ENCODE measurements around the gene ZRSR2. TPM values are rescaled to one million over a fixed set of nuclear protein-coding genes. Genes with fewer than 3 reads are reported as not detected.

ZRSR2 gene
- total RNA-seq, 1 experiment from 2014 or later = 18.1 TPM

DNA sequence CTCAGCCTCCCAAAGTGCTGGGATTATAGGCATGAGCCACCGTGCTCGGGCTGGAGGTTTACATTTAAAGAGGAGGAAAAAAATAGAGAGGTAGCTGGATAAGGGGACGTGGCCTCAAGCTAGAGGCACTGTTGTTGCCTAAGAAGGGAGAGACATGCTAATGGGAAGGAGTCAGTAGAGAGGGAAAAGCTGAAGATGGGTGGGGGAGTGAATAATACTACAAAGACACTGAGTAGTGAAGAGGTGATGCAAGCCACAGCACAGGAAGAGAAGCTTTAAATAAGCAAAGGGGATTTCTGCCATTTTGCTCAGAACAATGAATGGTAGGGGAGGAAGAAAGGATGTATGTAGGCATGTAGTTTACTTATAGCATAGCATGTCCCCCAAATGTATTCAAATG lies 75.9 kb downstream of the ZRSR2 start:
- no peaks in the 10 kb centered on the region for H3K4me1 ChIP-seq (ENCODE audit: insufficient read depth, low read length, poor library complexity, severe bottlenecking)
- H3K27ac ChIP-seq (ENCODE audit: low read depth, low read length, poor library complexity, severe bottlenecking) = no peak overlapping the region
- no peaks in the 10 kb centered on the region for H3K9me3 ChIP-seq (ENCODE audit: low read depth, low read length, poor library complexity, severe bottlenecking)
- no peak overlapping the region for H3K4me3 ChIP-seq (ENCODE audit: low read depth, low read length, poor library complexity, severe bottlenecking)
- no peak for DNase-seq (ENCODE audit: low spot score)
- no peaks in the 10 kb centered on the region for H3K36me3 ChIP-seq (ENCODE audit: insufficient read depth, low read length, poor library complexity, severe bottlenecking)
- H3K27me3 ChIP-seq (replicated peaks; ENCODE audit: insufficient read depth, low read depth, low read length, poor library complexity) = peaks cover 13% of the 10 kb centered on the region
- ChIA-PET CTCF (no interaction called here), POLR2A (ENCODE audit: low non-redundant PET) (no interaction called here)
- TF ChIP-seq, protein P1, sequence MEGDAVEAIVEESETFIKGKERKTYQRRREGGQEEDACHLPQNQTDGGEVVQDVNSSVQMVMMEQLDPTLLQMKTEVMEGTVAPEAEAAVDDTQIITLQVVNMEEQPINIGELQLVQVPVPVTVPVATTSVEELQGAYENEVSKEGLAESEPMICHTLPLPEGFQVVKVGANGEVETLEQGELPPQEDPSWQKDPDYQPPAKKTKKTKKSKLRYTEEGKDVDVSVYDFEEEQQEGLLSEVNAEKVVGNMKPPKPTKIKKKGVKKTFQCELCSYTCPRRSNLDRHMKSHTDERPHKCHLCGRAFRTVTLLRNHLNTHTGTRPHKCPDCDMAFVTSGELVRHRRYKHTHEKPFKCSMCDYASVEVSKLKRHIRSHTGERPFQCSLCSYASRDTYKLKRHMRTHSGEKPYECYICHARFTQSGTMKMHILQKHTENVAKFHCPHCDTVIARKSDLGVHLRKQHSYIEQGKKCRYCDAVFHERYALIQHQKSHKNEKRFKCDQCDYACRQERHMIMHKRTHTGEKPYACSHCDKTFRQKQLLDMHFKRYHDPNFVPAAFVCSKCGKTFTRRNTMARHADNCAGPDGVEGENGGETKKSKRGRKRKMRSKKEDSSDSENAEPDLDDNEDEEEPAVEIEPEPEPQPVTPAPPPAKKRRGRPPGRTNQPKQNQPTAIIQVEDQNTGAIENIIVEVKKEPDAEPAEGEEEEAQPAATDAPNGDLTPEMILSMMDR (conservative IDR thresholded peaks at IDR 0.05; ENCODE audit: low read depth, low read length) = no peak
- TF ChIP-seq EZH2 (IDR thresholded peaks at IDR 0.05; ENCODE audit: borderline replicate concordance, low read depth, low read length, poor library complexity, severe bottlenecking) = no peak
- intact Hi-C loops (cut with micrococcal nuclease; ENCODE audit: unreplicated experiment) = no loop called here
- BruUV-seq (replicated peaks) = no TSS peak

DNA sequence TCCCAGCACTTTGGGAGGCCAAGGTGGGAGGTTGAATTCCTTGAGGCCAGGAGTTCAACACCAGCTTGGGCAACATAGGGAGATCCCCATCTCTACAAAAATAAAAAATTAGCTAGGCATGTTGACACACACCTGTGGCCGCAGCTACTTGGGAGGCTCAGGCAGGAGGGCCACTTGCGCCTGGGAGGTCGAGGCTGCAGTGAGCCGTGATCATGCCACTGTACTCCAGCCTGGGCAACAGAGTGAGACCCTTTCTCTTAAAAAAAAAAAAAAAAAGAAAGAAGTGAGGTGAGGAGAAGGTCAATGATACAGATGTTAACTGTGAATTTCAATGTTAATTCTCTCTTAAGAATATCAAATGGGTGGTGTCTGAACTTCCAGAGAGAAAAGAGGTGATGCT lies 79.4 kb downstream of the ZRSR2 start:
- peaks cover 10% of the 10 kb centered on the region for H3K27me3 ChIP-seq (replicated peaks; ENCODE audit: insufficient read depth, low read depth, low read length, poor library complexity)
- no peak for TF ChIP-seq EZH2 (IDR thresholded peaks at IDR 0.05; ENCODE audit: borderline replicate concordance, low read depth, low read length, poor library complexity, severe bottlenecking)
- TF ChIP-seq, protein P1 (conservative IDR thresholded peaks at IDR 0.05; ENCODE audit: low read depth, low read length) = no peak
- no peak overlapping the region for H3K4me3 ChIP-seq (ENCODE audit: low read depth, low read length, poor library complexity, severe bottlenecking)
- no peak overlapping the region for H3K27ac ChIP-seq (ENCODE audit: low read depth, low read length, poor library complexity, severe bottlenecking)
- no peak for DNase-seq (ENCODE audit: low spot score)
- ChIA-PET POLR2A (ENCODE audit: low non-redundant PET) (no interaction called here), CTCF (interaction anchor here (0.7 kb wide), 1 partner anchor 571 kb away, joined by 6 read pairs; no protein-coding TSS in a partner anchor)
- H3K36me3 ChIP-seq (ENCODE audit: insufficient read depth, low read length, poor library complexity, severe bottlenecking) = no peaks in the 10 kb centered on the region
- H3K4me1 ChIP-seq (ENCODE audit: insufficient read depth, low read length, poor library complexity, severe bottlenecking) = no peaks in the 10 kb centered on the region
- no TSS peak for BruUV-seq (replicated peaks)
- intact Hi-C loops (cut with micrococcal nuclease; ENCODE audit: unreplicated experiment) = no loop called here
- no peaks in the 10 kb centered on the region for H3K9me3 ChIP-seq (ENCODE audit: low read depth, low read length, poor library complexity, severe bottlenecking)

DNA sequence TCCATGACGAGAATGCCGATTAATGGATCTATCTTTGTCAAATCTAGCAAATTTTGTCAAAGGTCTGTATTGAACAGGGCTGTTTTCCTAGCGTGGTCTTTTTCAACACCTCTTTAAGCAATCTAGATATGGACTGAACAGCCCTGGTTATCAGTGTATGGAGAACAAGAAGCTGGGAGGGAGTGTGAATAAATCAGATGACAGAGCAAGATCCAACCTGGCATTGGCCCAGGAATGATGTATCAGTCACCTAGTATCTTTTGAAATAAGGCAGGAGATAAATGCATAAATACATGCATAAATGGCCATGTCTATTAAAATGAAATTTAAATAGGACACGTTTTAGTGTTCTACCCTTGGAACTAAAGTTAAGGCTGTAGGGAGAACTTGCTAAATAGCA lies 80.0 kb downstream of the ZRSR2 start:
- no peak for TF ChIP-seq EZH2 (IDR thresholded peaks at IDR 0.05; ENCODE audit: borderline replicate concordance, low read depth, low read length, poor library complexity, severe bottlenecking)
- TF ChIP-seq, protein P1 (conservative IDR thresholded peaks at IDR 0.05; ENCODE audit: low read depth, low read length) = no peak
- intact Hi-C loops (cut with micrococcal nuclease; ENCODE audit: unreplicated experiment) = no loop called here
- Histone ChIP-seq H3K27ac (ENCODE audit: low read depth, low read length, poor library complexity, severe bottlenecking) (no peak overlapping the region), H3K27me3 (replicated peaks; ENCODE audit: insufficient read depth, low read depth, low read length, poor library complexity) (peaks cover 7% of the 10 kb centered on the region), H3K4me1 (ENCODE audit: insufficient read depth, low read length, poor library complexity, severe bottlenecking) (no peaks in the 10 kb centered on the region), H3K36me3 (ENCODE audit: insufficient read depth, low read length, poor library complexity, severe bottlenecking) (no peaks in the 10 kb centered on the region), H3K9me3 (ENCODE audit: low read depth, low read length, poor library complexity, severe bottlenecking) (no peaks in the 10 kb centered on the region), H3K4me3 (ENCODE audit: low read depth, low read length, poor library complexity, severe bottlenecking) (no peak overlapping the region)
- POLR2A ChIA-PET (ENCODE audit: low non-redundant PET) = no interaction called here
- BruUV-seq (replicated peaks) = no TSS peak
- CTCF ChIA-PET = interaction anchor here (0.7 kb wide), 1 partner anchor 570 kb away, joined by 6 read pairs; no protein-coding TSS in a partner anchor
- no peak for DNase-seq (ENCODE audit: low spot score)

Other genes with a start within 250 kb of the ZRSR2 start
- gene ACE2, start 189.5 kb upstream of the ZRSR2 start, total RNA-seq (2021) = not detected in 2 replicates
- gene CLTRN, start 125.7 kb upstream of the ZRSR2 start, total RNA-seq (2021) = 0.26 TPM in 1 of 2 replicates, not detected in the other
- 9.4 and 13.2 TPM in 2 replicates for gene CA5B, start 52.2 kb upstream of the ZRSR2 start, total RNA-seq (2021)
- 55.3 and 59.3 TPM in 2 replicates for gene AP1S2, start 64.3 kb downstream of the ZRSR2 start, total RNA-seq (2021)

Data from A673 (cell line).